ENCODE results near the gene COL10A1. TPM values are rescaled to one million over a fixed set of nuclear protein-coding genes. Genes with fewer than 3 reads are reported as not detected.

COL10A1 gene
- polyA plus RNA-seq, 4 donors: 0.29 to 0.68 (median 0.43) TPM

- DNase-seq (ENCODE audit: low read depth in 4 of 4, low spot score in 2 of 4): no peak
Measured at GRCh38 chr6:116088946-116089345, 37.0 kb downstream of the COL10A1 start.

DNA sequence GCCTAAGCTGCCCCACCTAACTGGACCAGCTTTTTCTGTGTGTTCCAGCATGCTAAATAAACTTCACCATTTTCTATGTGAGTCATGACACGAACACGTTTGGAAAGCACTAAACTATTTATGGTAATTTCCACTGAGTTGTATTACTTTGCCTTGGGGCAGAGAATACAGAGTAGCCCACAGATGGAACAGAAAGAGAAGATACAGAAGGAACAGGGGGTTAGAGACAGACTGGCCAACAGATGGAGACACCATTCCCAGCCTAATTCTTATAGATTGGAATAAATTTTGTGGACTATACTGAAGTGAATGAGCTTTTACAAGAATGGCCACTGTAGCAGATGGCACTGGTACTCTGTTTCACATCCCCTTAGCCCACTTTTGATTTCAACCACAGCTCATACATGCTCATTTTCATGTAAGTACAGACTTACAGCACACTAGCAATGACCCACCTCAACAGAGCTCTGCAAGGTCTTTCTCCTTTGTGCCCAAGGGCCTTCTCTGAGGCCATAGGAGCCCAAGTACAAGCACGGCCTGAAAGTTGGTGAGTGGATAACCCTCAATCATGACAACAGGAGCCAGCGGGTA lies 38.4 kb downstream of the COL10A1 start:
- no peak for DNase-seq (ENCODE audit: low read depth in 4 of 4, low spot score in 2 of 4)

- DNase-seq (ENCODE audit: low read depth in 4 of 4, low spot score in 2 of 4): no peak
Measured at GRCh38 chr6:116084284-116084683, 41.6 kb downstream of the COL10A1 start.

GRCh38 chr6:116083052-116083451 lies 42.9 kb downstream of the COL10A1 start:
- DNase-seq (ENCODE audit: low read depth in 4 of 4, low spot score in 2 of 4): no peak

GRCh38 chr6:116078945-116079344 lies 47.0 kb downstream of the COL10A1 start:
- no peak for DNase-seq (ENCODE audit: low read depth in 4 of 4, low spot score in 2 of 4)

GRCh38 chr6:116078522-116078921 lies 47.4 kb downstream of the COL10A1 start:
- no peak for DNase-seq (ENCODE audit: low read depth in 4 of 4, low spot score in 2 of 4)

- no peak for DNase-seq (ENCODE audit: low read depth in 4 of 4, low spot score in 2 of 4)
Measured at GRCh38 chr6:116074732-116075390, 51.1 kb downstream of the COL10A1 start.

DNA sequence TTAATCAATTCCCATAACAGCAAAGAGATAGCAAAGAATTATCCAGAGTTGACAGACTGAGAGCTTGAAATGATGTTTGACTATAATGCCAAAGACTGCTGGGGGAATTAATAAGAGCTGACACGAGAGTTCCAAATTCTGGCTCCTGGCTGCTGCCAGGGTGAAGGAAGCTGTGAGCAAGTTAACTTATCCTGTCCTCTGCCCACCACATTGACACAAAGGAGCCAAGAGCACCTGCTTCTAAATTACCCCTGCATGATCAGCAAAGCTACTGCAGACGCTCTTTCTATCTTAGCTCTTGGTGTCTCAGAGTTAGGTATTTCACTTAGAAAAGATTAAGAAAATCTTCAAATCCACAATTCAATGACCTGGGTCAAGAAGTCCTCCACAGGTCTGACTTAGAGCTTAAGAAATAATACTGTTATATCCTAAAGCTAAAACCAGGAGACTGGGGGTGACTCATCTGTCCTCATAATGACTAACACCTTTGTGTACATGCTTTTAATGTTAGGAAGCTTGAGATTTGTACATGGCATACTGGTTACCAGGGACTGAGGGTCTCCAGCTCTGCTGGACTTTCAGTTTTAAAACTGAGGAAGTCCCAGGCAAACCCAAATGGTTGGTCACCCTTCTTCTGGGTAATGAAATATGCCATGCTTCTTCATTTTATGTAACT lies 52.0 kb downstream of the COL10A1 start:
- no peak for DNase-seq (ENCODE audit: low read depth in 4 of 4, low spot score in 2 of 4)

GRCh38 chr6:116072368-116072767 lies 53.6 kb downstream of the COL10A1 start:
- no peak for DNase-seq (ENCODE audit: low read depth in 4 of 4, low spot score in 2 of 4)

GRCh38 chr6:116070616-116071389 lies 55.1 kb downstream of the COL10A1 start:
- no peak for DNase-seq (ENCODE audit: low read depth in 4 of 4, low spot score in 2 of 4)

- DNase-seq (ENCODE audit: low read depth in 4 of 4, low spot score in 2 of 4): no peak
Measured at GRCh38 chr6:116070101-116070500, 55.8 kb downstream of the COL10A1 start.

Other genes with a start within 250 kb of the COL10A1 start
- gene FRK, start 65.2 kb downstream of the COL10A1 start, polyA plus RNA-seq (ENCODE audit: insufficient read length in 4 of 4): 1 to 10 TPM; 4.1 to 5.6 (median 4.6) TPM
- gene NT5DC1, start 25.3 kb downstream of the COL10A1 start, polyA plus RNA-seq (ENCODE audit: insufficient read length in 4 of 4): 10 to 100 TPM; 37.4 to 46.4 (median 45.4) TPM
- 10 to 100 TPM; 53.5 to 62.3 (median 58.5) TPM for gene TSPYL4, start 127.9 kb upstream of the COL10A1 start, polyA plus RNA-seq (ENCODE audit: insufficient read length in 4 of 4)
- gene TSPYL1, start 153.8 kb upstream of the COL10A1 start, polyA plus RNA-seq (ENCODE audit: insufficient read length in 4 of 4): 100 to 1,000 TPM in 3 of 4 donors, 10 to 100 TPM in 1; 90.7 to 105 (median 102) TPM
- gene DSE, start 244.8 kb upstream of the COL10A1 start, polyA plus RNA-seq (ENCODE audit: insufficient read length in 4 of 4): 10 to 100 TPM; 43.0 to 46.2 (median 43.7) TPM